DMS114 treated with DMSO at 0.1 percent for 48 hours (cell line): Measurements from ENCODE around the gene SNX32.
"Not testable (repeated sequence)": the region's sequence is repeated elsewhere in the genome, so short reads cannot be mapped to it uniquely, and the experiment has no call there.

ENCODE experiments used
- DNase-seq: peaks from one replicate; lab custom pipeline; 2025; ENCODE audit not compliant: unreplicated experiment; lab: John Stamatoyannopoulos, UW

Gene SNX32

GRCh38 chr11:65822776-65823528 is 10.8 kb upstream of the SNX32 start:
- no peak for DNase-seq

DNA sequence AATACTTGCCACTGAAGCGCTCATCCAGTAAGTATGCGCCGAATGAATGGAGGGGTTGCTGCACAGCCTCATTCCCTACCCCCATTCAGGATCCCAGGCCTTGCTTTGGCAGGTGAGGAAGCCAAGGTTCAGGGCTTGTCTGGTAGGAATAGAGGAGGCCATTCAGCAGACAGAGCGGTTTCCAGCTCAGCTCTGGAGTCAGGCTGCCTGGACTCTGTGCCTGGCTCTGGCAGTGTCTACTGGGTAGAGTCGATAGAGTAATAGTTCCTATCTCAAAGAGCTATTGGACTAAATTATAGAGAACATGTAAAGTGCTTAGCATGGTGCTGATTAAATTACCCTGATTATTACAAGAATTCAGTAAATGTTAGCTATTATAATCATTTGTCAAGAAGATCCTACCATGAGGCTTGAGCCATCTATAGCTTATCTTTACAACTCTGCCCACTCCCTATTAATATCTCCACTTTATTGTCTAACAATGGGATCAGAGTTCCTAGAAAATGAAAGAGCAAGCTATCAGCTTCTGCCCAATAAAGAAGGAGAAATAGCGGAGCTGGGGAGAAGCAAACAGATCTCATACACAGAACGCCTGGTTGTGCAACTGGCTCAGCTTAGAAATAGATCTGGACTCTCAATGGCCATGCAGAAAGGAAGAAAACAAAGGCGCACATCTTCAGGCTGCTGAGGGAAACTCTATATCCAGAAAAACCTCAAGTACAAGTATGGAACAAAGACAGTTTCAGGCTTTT is 6.6 kb upstream of the SNX32 start:
- no peak for DNase-seq

- no peak for DNase-seq
Observed at GRCh38 chr11:65829459-65829858, 4.3 kb upstream of the SNX32 start.

- not testable (repeated sequence) for DNase-seq
Observed at GRCh38 chr11:65832231-65832630, 1.5 kb upstream of the SNX32 start.

GRCh38 chr11:65834202-65834601 is 439 bp downstream of the SNX32 start:
- no peak for DNase-seq

DNA sequence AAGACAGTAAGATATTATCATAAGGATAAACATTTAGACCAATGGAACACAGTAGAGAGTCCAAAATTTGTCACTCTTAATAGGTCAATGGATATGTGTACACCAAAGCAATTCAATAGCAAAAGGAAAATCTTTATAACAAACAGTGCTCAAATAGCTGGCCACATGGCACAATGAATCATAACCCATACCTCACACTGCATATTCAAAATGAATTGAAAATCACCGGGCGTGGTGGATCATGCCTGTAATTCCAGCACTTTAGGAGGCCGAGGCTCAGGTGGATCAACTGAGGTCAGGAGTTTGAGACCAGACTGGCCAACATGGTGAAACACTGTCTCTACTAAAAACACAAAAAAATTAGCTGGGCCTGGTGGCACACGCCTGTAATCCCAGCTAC is 8.4 kb downstream of the SNX32 start:
- DNase-seq, result no peak

DNA sequence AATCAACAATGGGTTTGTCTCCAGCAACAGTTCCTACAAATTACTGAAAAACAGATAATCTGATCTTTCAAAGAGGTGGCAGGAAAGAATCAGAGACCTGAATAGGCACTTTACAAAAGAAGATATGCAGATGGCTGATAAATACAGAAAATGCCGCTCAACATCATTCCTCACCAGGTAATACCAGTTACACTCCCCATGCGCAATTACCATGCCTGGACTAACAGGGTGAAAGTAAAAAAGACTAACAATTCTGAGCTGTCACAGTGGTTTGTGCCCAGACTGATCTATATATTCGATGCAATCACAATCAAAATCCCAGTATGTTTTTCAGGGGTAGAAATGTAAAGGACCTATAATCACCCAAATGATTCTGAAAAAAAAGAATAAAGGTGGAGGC is 10.0 kb downstream of the SNX32 start:
- DNase-seq, result no peak

DNA sequence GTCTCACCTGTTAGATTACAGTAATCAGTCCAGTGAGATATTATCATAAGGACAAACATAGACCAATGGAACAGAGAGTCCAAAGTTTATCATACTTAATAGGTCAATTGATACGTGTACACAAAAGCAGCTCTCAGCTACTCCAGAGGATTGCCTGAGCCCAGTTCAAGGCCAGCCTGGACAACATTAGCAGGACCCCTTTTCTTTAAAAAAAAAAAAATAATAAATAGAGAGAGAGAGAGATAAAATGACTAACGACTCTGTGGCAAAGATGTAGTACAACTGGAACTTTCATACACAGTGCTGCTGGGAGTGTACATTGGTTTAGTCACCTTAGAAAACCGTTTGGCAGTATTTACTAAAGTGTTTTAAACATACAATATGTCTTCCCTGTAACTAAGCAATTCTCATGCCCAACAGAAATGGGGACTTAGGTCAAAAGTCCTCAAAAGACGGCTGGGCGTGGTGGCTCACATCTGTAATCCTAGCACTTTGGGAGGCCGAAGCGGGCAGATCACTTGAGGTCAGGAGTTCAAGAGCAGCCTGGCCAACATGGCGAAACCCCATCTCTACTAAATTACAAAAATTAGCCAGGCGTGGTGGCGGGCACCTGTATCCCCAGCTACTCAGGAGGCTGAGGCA is 10.6 kb downstream of the SNX32 start:
- no peak for DNase-seq

DNA sequence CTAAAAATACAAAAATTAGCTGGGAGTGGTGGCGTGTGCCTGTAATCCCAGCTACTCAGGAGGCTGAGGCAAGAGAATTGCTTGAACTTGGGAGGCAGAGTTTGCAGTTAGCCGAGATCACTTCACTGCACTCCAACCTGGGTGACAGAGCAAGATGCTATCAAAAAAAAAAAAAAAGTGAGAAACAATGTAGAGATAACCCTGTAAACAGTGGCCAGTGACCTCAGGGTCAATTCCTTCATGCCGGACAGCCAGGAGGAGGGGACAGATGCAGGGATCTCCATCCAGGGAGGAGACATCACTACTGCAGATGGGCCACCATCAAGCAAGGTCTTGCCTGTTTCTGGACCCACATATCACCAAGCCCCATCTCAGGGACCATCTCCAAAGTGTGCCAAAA is 14.0 kb downstream of the SNX32 start:
- no peak for DNase-seq

DNA sequence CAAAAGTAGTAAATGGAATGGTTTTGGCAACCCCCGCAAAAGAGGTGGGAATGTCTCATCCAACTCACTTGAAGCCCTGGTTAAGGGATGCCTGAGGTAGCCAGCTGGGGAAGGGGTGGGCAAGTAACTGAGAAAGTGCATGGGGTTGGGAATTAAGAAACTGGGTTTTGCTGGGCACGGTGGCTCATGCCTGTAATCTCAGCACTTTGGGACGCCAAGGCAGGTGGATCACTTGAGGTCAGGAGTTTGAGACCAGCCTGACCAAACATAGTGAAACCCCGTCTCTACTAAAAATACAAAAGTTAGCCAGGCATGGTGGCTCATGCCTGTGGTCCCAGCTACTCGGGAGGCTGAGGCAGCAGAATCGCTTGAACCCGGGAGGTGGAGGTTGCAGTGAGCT is 14.9 kb downstream of the SNX32 start:
- DNase-seq, result not testable (repeated sequence)

GRCh38 chr11:65849366-65849765 is 15.6 kb downstream of the SNX32 start:
- no peak for DNase-seq

- DNase-seq, result no peak
Observed at GRCh38 chr11:65849771-65850216, 16.0 kb downstream of the SNX32 start.

DNA sequence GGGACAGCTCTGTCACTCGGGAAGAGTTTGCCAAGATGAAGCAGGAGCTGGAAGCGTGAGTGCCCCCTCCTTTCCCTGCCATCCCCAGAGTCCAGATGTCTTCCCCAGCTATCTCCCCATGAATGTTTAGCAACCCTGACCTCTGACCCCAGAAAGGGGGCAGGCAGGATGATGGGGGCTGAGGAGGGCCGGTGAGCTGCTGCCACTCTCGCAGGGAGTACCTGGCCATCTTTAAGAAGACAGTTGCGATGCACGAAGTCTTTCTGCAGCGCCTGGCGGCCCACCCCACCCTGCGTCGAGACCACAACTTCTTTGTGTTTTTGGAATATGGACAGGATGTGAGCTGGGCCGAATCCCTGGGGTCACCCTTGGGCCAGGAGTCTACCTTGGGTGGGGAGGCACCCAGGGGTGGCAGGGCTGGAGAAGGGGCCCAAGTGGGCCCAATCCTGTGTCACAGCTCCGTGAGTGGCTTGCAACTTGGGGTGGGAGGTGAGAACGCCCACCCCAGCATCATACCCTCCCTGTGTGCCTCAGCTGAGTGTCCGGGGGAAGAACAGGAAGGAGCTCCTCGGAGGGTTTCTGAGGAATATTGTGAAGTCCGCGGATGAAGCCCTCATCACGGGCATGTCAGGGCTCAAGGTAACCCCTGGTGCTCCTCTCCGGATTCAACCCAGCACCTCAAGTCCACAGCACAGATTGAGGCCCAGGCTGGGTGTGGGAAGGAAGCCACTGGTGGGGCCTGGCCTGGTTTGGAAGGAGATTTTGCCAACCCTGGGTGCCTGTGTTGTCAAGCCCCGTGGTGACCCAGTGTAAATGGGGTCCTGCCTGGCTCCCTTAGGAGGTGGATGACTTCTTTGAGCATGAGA is 16.7 kb downstream of the SNX32 start:
- DNase-seq, result no peak

- no peak for DNase-seq
Observed at GRCh38 chr11:65851083-65851579, 17.4 kb downstream of the SNX32 start.

DNA sequence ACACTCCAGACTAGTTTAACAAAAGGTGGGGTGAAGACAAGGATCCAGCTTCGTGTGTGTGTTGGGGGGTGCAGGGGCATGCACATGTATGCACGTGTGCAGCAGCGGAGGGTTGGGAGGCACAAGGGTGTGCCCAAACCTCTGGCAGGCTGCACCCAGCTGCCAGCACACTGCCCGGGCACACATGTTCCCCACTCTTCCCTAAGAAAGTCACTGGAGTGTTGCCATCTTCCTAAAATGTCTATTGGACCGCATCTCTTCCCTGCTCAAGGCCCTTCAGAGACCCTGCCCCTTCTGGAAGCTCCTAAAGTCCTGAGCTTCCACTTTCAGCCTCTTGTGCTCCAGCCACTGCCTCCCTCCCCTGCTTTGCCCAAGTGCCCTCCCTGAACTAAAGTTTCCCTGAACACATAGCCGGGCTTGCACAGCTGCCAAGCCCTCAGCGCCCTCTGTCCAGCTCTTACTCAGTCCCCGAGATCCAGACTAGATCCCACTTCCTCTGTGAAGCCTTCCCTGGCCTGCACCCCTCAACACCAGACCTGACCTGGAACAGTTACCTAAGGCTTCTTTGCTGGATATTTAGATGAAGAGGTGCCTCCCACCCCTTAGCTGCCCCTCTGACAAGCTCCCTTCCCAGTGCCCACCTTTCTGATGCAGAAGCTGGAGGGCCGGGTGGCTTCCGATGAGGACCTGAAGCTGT is 18.2 kb downstream of the SNX32 start:
- no peak for DNase-seq

GRCh38 chr11:65852508-65853245 is 18.9 kb downstream of the SNX32 start:
- DNase-seq, result no peak

- DNase-seq, result no peak
Observed at GRCh38 chr11:65853246-65853979, 19.6 kb downstream of the SNX32 start.

DNA sequence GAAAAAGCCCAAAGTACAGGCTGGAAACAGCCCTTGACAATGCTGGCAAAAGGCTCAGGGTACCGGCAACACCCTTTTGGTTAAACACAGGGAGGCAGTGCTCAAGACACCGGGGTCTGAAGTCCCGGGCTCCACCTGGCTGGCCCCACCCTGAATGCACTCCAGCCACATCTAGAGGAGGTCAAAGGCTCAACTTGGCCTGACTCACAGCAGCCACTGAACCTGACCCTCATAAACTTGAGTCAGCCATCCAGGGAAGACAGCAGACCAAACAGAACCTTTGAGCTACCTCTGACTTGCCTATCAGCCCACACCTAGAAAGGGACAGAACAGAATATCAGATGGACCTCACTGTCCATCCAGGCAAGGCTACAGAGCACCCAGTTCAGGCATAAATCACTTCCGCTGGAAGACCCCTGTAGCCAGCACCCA is 20.4 kb downstream of the SNX32 start:
- DNase-seq, result no peak
